Fibroblast of mammary gland (primary cell): ENCODE measurements around the gene GPATCH8.
A peak's percentile ranks its signal among the peaks of the same experiment; 100 is the strongest.

Experiments
- DNase-seq: peaks from one replicate; pipeline ENCODE4 v3.0.0-alpha.2; 2010; ENCODE audit warnings: low read depth
- H3K4me3 ChIP-seq: 2 replicates; pipeline ENCODE4 v1.5.1; 2011; ENCODE audit warnings: low read depth, mild to moderate bottlenecking, low read length, moderate library complexity; ENCODE audit not compliant: control insufficient read depth
- CTCF ChIP-seq: conservative IDR thresholded peaks from 2 replicates; pipeline ENCODE4 v1.5.1; 2011; ENCODE audit warnings: low read depth, low read length, inconsistent platforms; ENCODE audit not compliant: control insufficient read depth, insufficient read depth

Gene GPATCH8

GRCh38 chr17:44464037-44464436, 39.2 kb downstream of the GPATCH8 start:
- peak; percentile 13 for DNase-seq
- no peak for TF ChIP-seq CTCF
- H3K4me3 ChIP-seq, result no peak overlapping the region

DNA sequence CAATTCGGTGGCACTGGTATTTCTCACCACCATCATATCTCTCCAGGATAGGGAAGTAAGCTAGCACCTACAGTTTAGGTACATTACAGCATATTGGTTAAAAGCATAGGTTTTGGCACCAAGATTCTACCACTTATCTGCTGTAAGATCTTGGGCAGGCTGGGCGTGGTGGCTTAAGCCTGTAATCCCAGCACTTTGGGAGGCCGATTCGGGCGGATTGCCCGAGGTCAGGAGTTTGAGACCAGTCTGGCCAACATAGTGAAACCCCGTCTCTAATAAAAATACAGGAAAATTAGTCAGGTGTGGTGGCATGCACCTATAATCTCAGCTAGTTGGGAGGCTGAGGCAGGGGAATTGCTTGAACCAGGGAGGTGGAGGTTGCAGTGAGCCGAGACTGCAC, 51.4 kb downstream of the GPATCH8 start:
- TF ChIP-seq CTCF, result no peak
- no peak overlapping the region for H3K4me3 ChIP-seq
- no peak for DNase-seq

- DNase-seq, result no peak
- no peak for TF ChIP-seq CTCF
- no peak overlapping the region for H3K4me3 ChIP-seq
Measured at GRCh38 chr17:44451016-44451627, 52.1 kb downstream of the GPATCH8 start.

- H3K4me3 ChIP-seq, result no peak overlapping the region
- no peak for TF ChIP-seq CTCF
- no peak for DNase-seq
Measured at GRCh38 chr17:44448412-44448811, 54.8 kb downstream of the GPATCH8 start.

- DNase-seq, result peak; percentile 81
- no peak overlapping the region for H3K4me3 ChIP-seq
- no peak for TF ChIP-seq CTCF
Measured at GRCh38 chr17:44444735-44445105, 58.5 kb downstream of the GPATCH8 start.

DNA sequence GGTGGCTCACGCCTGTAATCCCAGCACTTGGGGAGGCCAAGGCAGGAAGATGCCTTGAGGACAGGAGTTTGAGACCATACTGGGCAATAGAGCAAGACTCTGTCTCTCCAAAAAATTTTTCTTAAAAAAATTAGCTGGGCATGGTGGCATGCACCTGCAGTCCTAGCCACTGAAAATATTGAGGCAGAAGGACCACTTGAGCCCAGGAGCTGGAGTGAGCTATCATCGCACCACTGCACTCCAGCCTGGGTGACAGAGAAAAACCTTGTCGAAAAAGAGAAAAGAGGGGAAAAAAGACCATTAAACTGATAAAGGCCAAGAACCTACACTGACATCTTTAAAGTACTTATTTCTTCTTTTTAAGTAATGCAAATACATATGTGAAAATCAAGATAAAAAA, 60.4 kb downstream of the GPATCH8 start:
- H3K4me3 ChIP-seq, result no peak overlapping the region
- no peak for TF ChIP-seq CTCF
- no peak for DNase-seq

DNA sequence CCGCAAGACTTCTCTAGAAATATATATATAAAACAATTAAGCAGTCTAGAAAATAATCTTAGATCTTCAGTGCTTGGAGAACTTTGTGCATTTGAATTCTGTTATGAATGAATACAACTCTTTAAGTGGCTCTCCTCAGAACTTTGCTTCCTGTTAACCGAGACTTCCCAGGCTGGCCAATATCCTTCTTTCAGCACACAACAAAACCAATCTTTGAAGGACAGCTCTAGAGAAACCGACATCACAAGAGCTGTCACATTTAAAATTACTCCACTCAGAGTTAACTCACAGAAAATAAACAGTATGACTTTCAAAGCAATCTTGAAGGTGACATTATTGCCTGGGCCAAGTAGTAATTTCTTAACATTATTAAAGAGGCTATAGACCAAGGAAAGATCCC, 64.0 kb downstream of the GPATCH8 start:
- no peak for TF ChIP-seq CTCF
- DNase-seq, result no peak
- no peak overlapping the region for H3K4me3 ChIP-seq
